HG02759 (cell line): ENCODE data around the gene MRPS18B.
"Not testable (repeated sequence)": the region's sequence is repeated elsewhere in the genome, so short reads cannot be mapped to it uniquely, and the experiment has no call there.

Source experiments
- ATAC-seq: cut with Tn5 transposase; IDR thresholded peaks from one replicate; pipeline ENCODE4 v1.9.1; 2021; ENCODE audit warnings: mild to moderate bottlenecking, moderate library complexity; ENCODE audit not compliant: unreplicated experiment

MRPS18B gene

DNA sequence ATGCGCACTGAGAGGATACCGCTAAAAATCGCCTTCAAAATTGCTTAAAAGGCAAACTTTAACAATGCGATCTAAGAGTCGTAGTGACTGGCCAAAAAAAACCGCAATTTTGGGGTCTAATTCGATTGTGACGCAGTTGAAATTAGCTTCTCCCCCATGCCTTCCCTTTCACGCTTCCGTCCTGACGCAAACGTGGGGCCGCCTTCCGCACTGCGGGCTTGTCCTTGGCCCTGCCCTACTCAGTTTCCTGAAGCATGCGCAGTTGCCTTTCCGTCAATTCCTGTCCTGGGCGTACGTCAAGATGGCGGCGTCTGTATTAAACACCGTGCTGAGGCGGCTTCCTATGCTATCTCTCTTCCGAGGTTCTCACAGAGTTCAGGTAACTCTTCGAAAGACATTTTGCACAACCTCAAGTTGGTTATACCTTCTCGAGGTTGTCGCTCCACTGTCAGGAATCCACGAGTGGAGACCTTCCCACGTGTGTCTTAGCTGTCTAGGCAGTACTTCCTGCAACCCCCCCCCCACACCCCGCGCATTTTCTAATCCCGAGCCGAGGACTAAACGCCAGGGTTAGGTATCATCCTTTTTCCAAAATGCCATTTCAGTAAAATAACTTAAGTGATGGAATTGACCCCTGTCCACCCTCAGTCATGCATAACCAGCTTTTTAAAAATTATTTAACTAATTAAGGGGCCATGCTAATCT, at the start of gene MRPS18B:
Gene MRPS18B (plus strand): TSS at position 276 of the 705 bp plus-strand sequence. CDS start 26 bp downstream, at position 302.
- ATAC-seq: peak; percentile 81

DNA sequence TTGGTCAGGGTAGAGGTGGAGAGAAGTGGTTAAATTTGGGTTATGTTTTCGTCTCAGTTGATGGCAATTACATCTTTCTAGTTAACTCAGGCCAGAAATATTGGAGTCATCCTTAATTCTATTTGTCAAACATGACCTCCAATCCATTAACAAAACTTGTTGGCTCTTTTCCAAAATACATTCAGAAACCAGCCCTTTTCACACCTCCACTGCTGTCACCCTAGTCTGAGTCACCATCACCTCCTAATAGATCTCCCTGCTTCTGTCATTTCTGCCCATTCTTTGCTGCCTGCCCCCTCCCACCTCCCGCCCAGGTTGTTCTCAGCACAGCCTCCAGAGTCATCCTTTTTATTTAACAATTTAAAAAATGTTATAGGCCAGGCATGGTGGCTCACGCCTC, 49.4 kb upstream of the MRPS18B start:
- ATAC-seq: no peak

DNA sequence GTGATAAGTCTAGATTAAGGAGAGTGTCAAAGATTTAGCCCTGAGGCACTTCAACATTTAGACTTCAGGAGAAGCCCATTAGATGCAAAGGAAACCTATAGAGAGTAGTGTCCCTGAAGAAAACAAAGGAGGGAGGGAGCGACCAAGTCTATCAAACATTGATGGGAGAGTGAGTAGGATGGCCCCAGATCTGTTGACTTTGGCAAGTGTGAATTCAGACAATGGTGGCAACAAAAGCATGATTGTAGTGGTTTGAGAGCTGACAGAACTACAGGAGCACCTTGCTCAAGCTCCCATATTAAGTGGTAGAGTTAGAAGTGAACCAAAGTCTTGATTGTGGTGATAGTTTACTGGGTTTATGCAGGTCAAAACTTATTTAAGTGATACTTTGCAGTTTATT, 47.4 kb upstream of the MRPS18B start:
- no peak for ATAC-seq

DNA sequence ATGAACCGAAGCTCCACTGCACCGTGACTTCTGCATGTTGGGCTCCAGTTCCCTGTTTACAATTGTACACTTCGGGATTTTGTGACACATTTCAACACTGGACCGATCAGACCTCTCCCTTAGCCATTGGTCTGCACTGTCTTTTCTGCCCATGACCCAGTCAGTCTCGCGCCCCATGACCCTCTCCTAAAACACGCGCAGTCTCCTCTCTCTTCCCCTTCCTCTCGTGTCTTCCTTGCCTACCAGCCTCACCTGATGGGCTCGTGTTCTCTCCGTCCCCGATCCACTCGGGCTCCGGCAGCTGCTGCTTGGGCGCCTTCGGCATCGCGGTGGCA, 46.9 kb upstream of the MRPS18B start:
- ATAC-seq: peak; percentile 13

DNA sequence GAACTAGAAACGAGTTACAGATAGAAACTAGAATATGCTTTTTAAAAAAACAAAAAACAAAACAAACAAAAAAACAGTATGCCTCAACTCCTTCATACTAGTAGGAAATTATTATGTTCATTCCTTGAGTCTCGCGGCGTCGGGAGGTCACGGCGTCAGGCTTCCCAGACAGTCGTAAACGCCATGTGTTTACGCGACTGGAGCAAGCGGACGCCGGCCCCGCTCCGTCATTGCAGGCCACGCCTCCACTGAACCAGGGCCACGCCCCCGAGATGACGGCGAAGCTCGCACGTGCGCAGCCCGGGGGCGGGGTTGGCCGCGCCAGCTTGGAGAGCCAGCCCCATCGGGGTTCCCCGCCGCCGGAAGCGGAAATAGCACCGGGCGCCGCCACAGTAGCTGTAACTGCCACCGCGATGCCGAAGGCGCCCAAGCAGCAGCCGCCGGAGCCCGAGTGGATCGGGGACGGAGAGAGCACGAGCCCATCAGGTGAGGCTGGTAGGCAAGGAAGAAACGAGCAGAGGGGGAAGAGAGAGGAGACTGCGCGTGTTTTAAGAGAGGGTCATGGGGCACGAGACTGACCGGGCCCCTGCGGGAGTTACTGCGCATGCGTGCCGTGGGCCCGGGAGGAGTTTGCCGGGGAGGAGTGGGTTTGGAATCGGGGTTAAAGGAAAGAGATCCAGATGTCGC, 46.4 kb upstream of the MRPS18B start, which contains the start of gene ABCF1:
Gene ABCF1 (plus strand): TSS at position 368 of the 687 bp plus-strand sequence. CDS start 46 bp downstream, at position 414.
- peak; percentile 97 for ATAC-seq

DNA sequence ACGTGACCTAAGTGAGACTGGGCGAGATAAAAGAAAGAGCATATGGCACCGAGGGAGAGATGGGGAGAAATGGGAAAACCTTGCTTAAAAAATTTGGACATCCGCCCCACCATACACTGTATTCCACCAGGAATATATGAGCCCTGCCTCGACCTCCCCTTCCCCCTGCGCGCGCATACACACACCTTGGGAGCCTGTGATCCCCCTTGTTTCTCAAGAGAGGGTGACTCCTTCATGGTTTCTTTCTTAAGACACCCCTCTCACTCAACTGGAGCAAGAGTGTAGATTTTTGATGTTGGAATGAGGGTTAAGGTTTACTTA, 45.9 kb upstream of the MRPS18B start:
- ATAC-seq: no peak

DNA sequence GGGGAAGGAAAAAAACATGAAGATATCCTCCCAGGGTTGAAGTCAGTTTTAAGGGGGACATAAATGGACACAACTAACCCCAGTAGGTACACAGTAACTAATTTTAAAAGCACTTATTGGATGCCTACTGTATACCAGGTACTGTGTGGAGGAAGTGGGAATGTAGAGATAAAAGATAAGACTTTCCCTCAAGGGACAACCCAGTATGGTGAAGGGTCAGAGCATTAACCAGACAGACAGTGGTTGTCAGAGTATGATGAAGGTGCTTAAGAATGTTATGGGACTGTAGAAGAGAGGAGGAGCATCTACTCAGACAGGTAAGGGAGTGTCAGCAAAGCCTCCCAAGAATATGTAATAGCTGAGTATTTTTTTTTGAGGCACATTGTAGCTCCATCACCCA, 45.5 kb upstream of the MRPS18B start:
- no peak for ATAC-seq

DNA sequence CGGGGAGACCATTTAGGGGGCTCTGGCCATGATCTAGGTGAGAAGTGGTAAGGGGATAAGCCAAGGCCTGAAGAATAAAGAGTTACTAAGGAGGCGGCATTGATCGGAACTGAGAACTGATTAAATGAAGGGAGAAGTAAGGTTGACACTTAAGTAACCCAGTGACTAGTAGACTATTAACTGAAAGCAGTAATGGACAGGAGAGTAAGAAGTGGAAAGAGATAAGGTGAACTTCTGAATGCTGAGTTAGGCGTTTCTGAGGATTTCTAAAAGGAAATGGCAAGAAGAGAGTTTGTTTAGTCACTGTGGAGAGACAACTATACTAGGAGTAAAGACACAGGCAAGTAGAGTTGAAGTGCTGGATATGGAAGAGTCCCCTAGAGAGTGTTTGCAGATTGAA, 44.5 kb upstream of the MRPS18B start:
- no peak for ATAC-seq

DNA sequence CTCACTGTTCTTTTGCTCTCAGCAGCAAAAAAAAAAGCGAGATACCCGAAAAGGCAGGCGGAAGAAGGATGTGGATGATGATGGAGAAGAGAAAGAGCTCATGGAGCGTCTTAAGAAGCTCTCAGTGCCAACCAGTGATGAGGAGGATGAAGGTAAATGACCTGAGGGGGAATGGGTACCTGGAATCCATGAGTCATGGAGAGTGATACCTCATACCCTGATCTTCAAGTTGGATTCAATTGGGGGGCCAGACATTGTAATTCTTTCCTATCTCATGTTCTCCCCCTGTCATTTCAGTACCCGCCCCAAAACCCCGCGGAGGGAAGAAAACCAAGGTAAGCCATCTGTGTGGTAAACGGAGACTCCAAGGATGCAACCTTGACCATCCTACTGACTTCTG, 39.6 kb upstream of the MRPS18B start:
- ATAC-seq: no peak

DNA sequence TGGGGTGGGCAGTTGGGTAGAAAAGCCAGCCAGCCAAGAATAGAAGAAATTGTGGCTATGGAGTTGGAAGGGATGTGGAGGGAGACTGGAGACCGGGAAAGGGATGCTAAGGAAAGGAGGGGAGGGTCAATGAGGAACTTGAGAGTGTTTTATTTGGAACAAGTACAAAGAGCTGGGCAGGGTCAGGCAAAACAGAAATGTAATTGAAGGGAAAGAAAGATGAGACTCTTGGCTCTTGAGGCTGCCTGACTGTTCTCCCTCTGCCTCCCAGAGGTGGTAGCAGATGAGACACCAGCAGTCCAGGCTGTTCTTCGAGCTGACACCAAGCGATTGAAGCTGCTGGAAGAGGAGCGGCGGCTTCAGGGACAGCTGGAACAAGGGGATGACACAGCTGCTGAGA, 33.7 kb upstream of the MRPS18B start:
- ATAC-seq: no peak

DNA sequence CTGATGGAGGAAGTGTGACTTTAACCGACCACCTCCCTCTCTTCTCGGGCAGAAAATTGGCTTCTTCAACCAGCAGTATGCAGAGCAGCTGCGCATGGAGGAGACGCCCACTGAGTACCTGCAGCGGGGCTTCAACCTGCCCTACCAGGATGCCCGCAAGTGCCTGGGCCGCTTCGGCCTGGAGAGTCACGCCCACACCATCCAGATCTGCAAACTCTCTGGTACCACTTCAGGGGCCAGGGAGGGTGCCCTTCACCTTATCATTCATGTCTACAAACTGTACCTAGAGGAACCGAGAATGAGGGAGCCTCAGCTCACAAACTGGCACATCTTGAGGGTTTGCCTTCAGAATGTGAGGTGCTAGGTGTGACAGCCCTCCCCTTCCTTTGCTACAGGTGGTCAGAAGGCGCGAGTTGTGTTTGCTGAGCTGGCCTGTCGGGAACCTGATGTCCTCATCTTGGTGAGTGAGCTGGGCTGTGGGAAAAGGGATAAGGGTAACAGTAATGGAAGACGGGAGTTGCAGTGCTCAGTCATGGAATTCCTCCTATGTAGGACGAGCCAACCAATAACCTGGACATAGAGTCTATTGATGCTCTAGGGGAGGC, 27.8 kb upstream of the MRPS18B start:
- no peak for ATAC-seq

DNA sequence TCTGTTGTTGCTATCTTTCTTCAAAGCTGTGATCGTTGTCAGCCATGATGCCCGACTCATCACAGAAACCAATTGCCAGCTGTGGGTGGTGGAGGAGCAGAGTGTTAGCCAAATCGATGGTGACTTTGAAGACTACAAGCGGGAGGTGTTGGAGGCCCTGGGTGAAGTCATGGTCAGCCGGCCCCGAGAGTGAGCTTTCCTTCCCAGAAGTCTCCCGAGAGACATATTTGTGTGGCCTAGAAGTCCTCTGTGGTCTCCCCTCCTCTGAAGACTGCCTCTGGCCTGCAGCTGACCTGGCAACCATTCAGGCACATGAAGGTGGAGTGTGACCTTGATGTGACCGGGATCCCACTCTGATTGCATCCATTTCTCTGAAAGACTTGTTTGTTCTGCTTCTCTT, 27.1 kb upstream of the MRPS18B start:
- no peak for ATAC-seq

DNA sequence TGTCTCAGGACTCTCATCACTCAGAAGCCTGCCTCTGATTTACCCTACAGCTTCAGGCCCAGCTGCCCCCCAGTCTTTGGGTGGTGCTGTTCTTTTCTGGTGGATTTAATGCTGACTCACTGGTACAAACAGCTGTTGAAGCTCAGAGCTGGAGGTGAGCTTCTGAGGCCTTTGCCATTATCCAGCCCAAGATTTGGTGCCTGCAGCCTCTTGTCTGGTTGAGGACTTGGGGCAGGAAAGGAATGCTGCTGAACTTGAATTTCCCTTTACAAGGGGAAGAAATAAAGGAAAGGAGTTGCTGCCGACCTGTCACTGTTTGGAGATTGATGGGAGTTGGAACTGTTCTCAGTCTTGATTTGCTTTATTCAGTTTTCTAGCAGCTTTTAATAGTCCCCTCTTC, 26.6 kb upstream of the MRPS18B start:
- ATAC-seq: no peak

DNA sequence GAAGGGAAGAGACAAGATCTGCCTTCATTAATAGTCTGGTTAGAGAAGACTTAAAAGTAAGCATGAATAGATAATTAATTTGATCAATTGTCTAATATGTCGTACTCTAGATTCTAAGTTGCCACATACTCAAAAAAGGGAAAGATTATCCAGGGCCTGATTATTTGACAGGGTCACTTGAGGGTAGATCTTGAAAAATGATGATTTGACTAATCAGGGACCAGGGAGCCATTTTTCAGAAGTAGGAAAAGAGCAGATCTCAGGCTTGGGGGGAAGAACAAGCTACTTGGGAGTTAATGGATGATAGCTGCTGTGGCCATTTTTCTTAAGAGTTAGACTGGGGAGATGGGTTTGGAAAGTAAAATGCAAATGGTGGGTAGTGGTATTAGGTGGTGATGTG, 25.4 kb upstream of the MRPS18B start:
- no peak for ATAC-seq

DNA sequence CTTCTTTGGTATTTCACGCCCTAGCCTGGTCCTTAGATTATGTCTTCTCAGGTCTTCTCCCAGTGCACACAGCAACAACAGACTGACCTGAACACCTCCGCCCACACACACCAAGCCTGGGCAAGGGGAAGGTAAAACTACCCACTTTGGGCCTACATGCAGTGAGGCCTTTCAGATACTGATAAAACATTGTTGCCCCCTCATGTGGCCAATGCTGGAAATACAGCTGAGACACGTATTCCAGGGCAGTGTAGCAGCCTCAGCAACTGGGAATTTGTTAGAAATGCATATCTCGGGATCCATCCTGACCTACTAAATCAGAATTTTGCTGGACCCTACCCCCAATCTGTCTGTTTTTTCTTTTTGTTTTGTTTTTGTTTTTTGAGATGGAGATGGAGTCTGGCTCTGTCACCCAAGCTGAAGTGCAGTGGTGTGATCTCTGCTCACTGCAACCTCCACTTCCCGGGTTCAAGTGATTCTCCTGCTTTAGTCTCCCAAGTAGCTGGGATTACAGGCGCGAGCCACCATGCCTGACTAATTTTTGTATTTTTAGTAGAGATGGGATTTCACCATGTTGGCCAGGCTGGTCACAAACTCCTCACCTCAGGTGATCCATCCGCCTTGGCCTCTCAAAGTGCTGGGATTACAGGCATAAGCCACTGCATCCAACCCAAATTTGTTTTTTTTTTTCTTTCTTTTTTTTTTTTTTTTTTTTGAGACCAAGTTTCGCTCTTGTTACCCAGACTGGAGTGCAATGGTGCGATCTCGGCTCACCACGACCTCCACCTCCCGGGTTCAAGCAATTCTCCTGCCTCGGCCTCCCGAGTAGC, 20.1 kb upstream of the MRPS18B start:
- not testable (repeated sequence) for ATAC-seq

DNA sequence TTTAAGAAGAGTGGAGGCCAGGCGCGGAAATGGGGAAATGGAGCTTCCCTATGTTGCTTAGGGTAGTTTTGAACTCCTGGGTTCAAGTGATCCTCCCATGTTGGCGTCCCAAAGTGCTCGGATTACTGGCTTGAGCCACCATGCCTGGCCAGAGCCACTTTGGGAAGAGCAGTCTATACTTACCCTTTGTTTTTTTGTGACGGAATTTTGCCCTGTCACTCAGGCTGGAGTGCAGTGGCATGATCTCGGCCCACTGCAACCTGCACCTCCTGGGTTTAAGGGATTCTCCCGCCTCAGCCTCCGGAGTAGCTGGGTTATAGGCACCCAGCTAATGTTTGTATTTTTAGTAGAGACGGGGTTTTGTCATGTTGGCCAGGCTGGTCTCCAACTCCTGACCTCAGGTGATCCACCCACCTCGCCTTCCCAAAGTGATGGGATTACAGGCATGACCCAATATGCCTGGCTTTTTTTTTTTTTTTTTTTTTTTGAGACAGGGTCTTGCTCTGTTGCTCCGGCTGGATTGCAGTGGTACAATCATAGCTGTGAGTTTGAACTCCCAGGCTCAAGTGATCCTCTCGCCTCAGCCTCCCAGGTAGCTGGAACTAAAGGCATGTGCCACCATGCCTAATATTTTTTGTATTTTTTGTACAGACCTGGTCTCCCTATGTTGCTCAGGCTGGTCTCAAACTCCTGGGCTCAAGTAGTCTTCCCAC, 18.6 kb upstream of the MRPS18B start:
- ATAC-seq: no peak

DNA sequence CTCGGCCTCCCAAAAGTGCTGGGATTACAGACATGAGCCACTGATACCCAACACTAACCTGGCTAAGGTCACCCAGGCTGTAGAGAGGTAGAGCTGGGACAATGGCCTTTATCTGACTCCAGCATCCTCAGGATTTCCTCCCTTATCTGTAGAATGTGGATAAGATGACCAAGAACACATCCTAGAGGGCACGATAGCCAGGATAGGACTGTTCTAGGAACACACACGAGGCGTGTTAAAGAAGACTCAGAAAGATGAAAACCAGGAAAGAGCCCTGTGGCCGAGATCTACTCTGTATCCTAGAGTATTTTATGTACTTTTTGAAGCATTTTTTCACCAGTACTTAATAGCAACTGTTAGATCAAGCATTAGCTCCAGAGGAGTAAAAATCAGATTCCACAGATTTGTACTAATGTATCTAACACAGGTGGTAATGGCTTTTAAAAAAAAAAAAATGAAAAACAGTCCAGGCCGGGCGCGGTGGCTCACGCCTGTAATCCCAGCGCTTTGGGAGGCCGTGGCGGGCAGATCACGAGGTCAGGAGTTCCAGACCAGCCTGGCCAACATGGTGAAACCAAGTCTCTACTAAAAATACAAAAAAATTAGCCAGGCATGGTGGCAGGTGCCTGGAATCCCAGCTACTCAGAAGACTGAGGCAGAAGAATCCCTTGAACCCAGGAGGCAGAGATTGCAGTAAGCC, 17.9 kb upstream of the MRPS18B start:
- ATAC-seq: no peak

DNA sequence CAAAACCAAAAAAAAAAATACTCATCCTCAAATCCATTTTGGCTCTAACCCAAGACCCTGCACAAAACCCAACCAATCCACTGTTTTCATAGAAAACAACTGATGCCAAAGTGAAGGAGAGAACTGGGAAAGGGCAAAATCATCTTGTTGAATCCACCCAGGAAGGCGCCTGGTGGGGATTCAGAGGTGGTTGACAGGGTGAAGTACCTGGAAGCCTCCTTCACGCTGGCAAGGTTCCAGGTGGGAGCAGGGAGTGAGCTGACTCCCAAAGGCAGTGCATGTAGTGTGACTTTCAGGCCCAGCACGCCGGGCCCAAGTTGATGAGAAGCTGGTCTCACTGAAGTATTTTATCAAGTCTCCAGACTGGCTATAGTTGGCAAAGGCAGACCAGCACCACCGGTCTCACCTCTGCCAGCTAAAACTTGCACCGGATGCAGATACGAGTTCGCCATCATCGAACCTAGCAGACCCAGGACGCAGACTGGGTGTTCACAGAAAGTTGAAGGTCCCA, 17.1 kb upstream of the MRPS18B start:
- no peak for ATAC-seq

DNA sequence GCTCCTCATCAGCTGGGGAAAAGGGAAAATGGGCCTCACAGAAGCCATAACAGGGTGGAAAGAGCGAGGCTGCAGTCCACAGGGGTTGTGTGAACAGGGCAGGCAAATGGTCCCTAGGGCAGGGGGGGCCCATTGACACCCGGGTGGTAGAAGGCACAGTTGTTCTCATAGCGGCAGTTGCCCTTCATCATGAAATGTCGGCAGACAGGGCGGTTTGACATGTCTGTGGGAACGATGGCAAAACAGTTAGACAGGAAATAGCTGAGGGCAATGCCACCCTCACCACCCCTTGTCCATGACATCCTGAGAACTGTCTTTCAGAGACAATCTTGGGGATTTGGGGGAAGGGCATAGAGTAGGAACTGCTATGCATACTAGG, 16.2 kb upstream of the MRPS18B start:
- no peak for ATAC-seq
